ENCODE data around the gene MEGF6. TPM values are rescaled to one million over a fixed set of nuclear protein-coding genes. Genes with fewer than 3 reads are reported as not detected.

MEGF6 gene
- total and polyA plus RNA-seq, 9 of the 15 experiments (the other 6 are each of a cell fraction or from before 2014, with no cell fraction given): 0.03 to 1.7 (median 0.24) TPM; not detected in 3

DNA sequence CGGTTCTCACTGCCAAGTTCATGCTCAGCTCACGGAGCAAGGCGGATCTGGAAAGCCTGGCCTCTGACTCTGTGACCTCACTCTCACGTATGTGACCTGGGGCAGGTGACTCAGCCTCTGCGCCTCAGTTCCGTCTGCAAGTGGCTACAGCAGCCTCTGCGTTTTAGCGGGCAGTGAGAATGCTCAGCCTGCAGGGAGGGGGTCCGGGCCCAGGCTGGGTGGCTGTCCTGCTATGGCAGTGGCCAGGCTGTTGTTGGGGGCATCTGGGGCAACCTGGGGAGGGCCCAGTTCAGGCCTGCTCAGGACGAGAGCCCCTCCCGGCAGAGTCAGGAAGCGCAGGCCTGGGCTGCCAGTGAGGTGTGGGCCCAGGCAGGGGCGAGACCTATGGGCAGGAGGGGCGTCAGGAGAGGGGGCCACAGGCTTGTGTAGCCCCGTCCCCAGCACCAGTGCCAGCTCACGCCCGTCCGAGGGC, 128.9 kb downstream of the MEGF6 start (continued):
- TF ChIP-seq, protein P1, sequence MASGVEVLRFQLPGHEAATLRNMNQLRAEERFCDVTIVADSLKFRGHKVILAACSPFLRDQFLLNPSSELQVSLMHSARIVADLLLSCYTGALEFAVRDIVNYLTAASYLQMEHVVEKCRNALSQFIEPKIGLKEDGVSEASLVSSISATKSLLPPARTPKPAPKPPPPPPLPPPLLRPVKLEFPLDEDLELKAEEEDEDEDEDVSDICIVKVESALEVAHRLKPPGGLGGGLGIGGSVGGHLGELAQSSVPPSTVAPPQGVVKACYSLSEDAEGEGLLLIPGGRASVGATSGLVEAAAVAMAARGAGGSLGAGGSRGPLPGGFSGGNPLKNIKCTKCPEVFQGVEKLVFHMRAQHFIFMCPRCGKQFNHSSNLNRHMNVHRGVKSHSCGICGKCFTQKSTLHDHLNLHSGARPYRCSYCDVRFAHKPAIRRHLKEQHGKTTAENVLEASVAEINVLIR (CRISPR knock-in tag; IDR thresholded peaks at IDR 0.05): no peak
- TF ChIP-seq XRCC5 (IDR thresholded peaks at IDR 0.05; ENCODE audit: low read depth, low read length) (no peak), SMAD2 (IDR thresholded peaks at IDR 0.05; ENCODE audit: low read depth, low read length) (no peak), ARNT (IDR thresholded peaks at IDR 0.05) (no peak), ZNF583 (CRISPR knock-in tag; IDR thresholded peaks at IDR 0.05) (no peak), NR2F6 (CRISPR knock-in tag; IDR thresholded peaks at IDR 0.05) (no peak), PML (IDR thresholded peaks at IDR 0.05; ENCODE audit: low read length) (no peak)
- TF ChIP-seq, protein P2, sequence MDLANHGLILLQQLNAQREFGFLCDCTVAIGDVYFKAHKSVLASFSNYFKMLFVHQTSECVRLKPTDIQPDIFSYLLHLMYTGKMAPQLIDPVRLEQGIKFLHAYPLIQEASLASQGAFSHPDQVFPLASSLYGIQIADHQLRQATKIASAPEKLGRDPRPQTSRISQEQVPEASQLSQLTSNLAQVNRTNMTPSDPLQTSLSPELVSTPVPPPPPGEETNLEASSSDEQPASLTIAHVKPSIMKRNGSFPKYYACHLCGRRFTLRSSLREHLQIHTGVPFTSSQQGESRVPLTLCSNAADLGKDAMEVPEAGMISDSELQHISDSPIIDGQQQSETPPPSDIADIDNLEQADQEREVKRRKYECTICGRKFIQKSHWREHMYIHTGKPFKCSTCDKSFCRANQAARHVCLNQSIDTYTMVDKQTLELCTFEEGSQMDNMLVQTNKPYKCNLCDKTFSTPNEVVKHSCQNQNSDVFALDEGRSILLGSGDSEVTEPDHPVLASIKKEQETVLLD (IDR thresholded peaks at IDR 0.05): no peak

DNA sequence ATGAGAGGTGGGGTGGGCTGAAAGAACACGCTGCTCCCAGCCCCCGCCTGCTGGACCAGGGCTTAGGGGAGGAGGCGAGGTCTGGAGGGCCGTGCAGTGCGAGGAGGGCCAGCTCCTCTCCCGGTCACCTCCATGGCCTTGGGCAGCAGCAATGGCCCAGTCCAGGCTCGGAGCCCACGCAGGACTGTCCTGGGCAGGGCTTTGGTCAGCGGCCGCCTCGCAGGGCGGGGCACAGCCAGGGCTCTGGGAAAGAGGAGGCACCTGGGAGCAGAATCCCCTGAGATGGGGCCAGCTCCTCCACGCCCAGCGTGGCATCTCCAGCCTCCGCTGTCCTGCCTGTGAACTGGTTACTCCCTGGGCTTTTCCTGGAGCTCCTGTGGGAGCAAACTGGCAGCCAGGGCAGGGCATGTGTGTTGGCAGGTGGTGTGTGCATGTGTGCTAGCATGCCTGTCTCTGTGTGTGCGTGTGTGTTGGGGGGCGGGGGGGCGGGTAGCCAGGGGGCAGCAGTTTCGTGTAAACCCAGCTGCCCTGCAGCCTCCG, 129.4 kb downstream of the MEGF6 start:
- POLR2A ChIA-PET: interaction anchor here (0.6 to 0.8 kb wide), 4 partner anchors 8 to 48 kb away, joined by 3 to 6 read pairs (median 4); no protein-coding TSS in a partner anchor
- CTCF ChIA-PET (ENCODE audit: low intra/inter-chr PET ratio): interaction anchor here (5.5 kb wide), 1 partner anchor 29 kb away, joined by 91 read pairs; the partner anchor contains the start of gene ARHGEF16
- FAIRE-seq: no peak
- no peaks in the 10 kb centered on the region for H3K9me3 ChIP-seq (replicated peaks; ENCODE audit: control insufficient read depth, insufficient read depth, low read depth, low read length)
- no peak overlapping the region for H2AFZ ChIP-seq (ENCODE audit: low read depth, low read length)
- H3K27me3 ChIP-seq (ENCODE audit: control insufficient read depth in 2 of 2, insufficient read depth in 2 of 2, low read length in 2 of 2): peaks cover 10 to 26% of the 10 kb centered on the region in 2 experiments
- intact Hi-C loops (cut with micrococcal nuclease): no loop called here
- H3K4me1 ChIP-seq (replicated peaks in 1 of 2; ENCODE audit: control insufficient read depth in 2 of 2, insufficient read depth in 2 of 2, low read length in 2 of 2): peaks cover 0 to 54% of the 10 kb centered on the region in 2 experiments; a peak in 2 of 5 replicates
- in situ Hi-C loops (cut with MboI): loop anchor here (5.0 kb wide), 1 partner anchor 35 kb away; no protein-coding TSS in a partner anchor
- no peaks in the 10 kb centered on the region for H3K79me2 ChIP-seq (ENCODE audit: control insufficient read depth, insufficient read depth, low read length)
- no TSS peak for BruUV-seq (replicated peaks)
- H3K9me1 ChIP-seq (ENCODE audit: control insufficient read depth, insufficient read depth, low read length): no peaks in the 10 kb centered on the region
- no peak overlapping the region for H3K4me2 ChIP-seq (ENCODE audit: insufficient read depth, low read length)
- H3K9ac ChIP-seq (ENCODE audit: insufficient read depth in 1 of 2, low read depth in 2 of 2, low read length in 2 of 2): no peak overlapping the region
- no peak overlapping the region for H3K4me3 ChIP-seq
- no peaks in the 10 kb centered on the region for H3K36me3 ChIP-seq (ENCODE audit: control insufficient read depth, insufficient read depth, low read length)
- peaks cover 19% of the 10 kb centered on the region for H4K20me1 ChIP-seq (replicated peaks; ENCODE audit: control insufficient read depth, insufficient read depth, low read length)
- ATAC-seq: no peak
- TF ChIP-seq ZNF778 (CRISPR knock-in tag; IDR thresholded peaks at IDR 0.05): no peak
- no peak for TF ChIP-seq ZNF165 (CRISPR knock-in tag; IDR thresholded peaks at IDR 0.05; ENCODE audit: borderline replicate concordance)
- no peak for TF ChIP-seq HDAC1 (IDR thresholded peaks at IDR 0.05)
- TF ChIP-seq NR1H2 (CRISPR knock-in tag; IDR thresholded peaks at IDR 0.05): no peak
- no peak for TF ChIP-seq L3MBTL2 (IDR thresholded peaks at IDR 0.05)
- no peak for TF ChIP-seq ZNF140 (CRISPR knock-in tag; IDR thresholded peaks at IDR 0.05)
- TF ChIP-seq PML (IDR thresholded peaks at IDR 0.05; ENCODE audit: low read length): no peak
- no peak for TF ChIP-seq FOXM1 (IDR thresholded peaks at IDR 0.05; ENCODE audit: low read depth)
- no peak for TF ChIP-seq FOXM1 (CRISPR knock-in tag; IDR thresholded peaks at IDR 0.05; ENCODE audit: low read depth)
- no peak for TF ChIP-seq ARID1B (IDR thresholded peaks at IDR 0.05)
- TF ChIP-seq SLC30A9 (CRISPR knock-in tag; IDR thresholded peaks at IDR 0.05): no peak
- TF ChIP-seq KDM2B (CRISPR knock-in tag; IDR thresholded peaks at IDR 0.05): no peak
- H3K27ac ChIP-seq (ENCODE audit: extremely low read depth, low read depth, low read length): no peak overlapping the region
- DNase-seq (ENCODE audit: extremely low read depth in 1 of 4, low spot score in 3 of 4): no peak
- WGBS (ENCODE audit: insufficient coverage, low coverage, missing lambda C conversion rate): 6% methylated on average over 13 of the region's 20 CpGs

All from K562 (cell line).